CD4-positive, alpha-beta T cell treated with Interleukin-15 for 1 hour (primary cell): Measurements from ENCODE around the gene RIMKLB.

Experiments used
- DNase-seq: peaks from one replicate; pipeline ENCODE4 v3.0.0-alpha.2; 2020

Gene RIMKLB

GRCh38 chr12:8822298-8822697, 124.5 kb downstream of the RIMKLB start, which contains the start of gene A2ML1:
A2ML1 (plus strand) TSS chr12:8822621; CDS start chr12:8822652, 31 bp downstream.
- DNase-seq, result no peak

- DNase-seq, result no peak
These were observed 125.9 kb downstream of the RIMKLB start for GRCh38 chr12:8823565-8824300.

- DNase-seq, result no peak
These were observed 129.9 kb downstream of the RIMKLB start for GRCh38 chr12:8827551-8828256.

- DNase-seq, result no peak
These were observed 130.7 kb downstream of the RIMKLB start for GRCh38 chr12:8828257-8829124.

GRCh38 chr12:8829125-8829518, 131.3 kb downstream of the RIMKLB start:
- no peak for DNase-seq

- DNase-seq, result no peak
These were observed 131.8 kb downstream of the RIMKLB start for GRCh38 chr12:8829621-8830020.

- no peak for DNase-seq
These were observed 133.3 kb downstream of the RIMKLB start for GRCh38 chr12:8831116-8831515.

GRCh38 chr12:8832500-8832899, 134.7 kb downstream of the RIMKLB start:
- DNase-seq, result no peak
